GF-D8 (cell line): ENCODE results near the gene SGF29.
"Not testable (repeated sequence)": the region's sequence is repeated elsewhere in the genome, so short reads cannot be mapped to it uniquely, and the experiment has no call there.

Source experiments
- DNase-seq: peaks from one replicate; lab custom pipeline; 2025; lab: John Stamatoyannopoulos, UW

SGF29 gene

DNA sequence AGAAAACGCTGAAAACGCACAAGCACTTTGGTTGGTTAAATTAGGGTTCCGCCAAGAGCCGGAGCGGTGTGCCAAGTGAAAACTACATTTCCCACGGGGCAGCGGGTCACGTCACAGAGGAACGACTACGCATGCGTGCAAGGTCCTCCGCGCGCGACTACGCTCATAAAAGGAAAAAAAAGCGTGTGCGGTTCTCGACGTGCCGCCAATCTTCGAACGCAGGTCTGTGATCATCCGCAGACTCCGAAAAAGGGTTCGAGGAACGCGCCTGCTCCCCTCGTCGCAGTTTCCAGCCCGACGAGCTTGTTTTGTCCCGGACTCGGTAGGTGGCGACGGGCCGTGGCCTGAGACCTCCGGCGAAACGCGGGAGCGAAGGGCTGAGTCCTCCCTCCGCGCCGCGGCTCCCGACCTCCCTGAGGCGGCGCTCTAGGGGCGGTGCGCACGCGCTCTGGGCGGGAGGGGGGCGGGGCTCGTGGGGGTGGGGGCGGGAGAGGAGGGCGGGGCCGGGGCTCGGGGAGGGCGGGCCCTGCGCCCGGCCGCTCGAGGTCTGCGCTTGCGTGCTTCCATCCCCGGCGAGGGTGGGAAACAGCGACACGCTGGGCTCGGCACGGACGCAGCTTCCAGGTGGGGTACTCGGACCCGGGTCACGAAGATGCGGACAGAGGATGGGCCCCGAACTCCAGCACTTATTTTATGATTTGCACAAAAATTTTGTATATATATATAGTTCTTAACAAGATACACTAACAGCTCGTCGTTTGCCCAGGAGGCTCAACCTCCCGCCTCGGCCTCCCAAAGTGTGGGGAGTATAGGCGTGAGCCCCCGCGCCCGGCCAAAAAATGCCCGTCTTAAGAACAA is at the start of gene SGF29:
Gene SGF29 (plus strand): TSS at position 145 of the 858 bp plus-strand sequence. CDS start 27,150 bp downstream, outside the sequence.
- DNase-seq, result peak; percentile 74

GRCh38 chr16:28504707-28505404 is 48.9 kb upstream of the SGF29 start:
- DNase-seq, result no peak

GRCh38 chr16:28505489-28506137 is 48.1 kb upstream of the SGF29 start:
- DNase-seq, result no peak

GRCh38 chr16:28511031-28511430 is 42.7 kb upstream of the SGF29 start:
- no peak for DNase-seq

GRCh38 chr16:28511801-28512789 is 41.6 kb upstream of the SGF29 start:
- DNase-seq, result no peak

DNA sequence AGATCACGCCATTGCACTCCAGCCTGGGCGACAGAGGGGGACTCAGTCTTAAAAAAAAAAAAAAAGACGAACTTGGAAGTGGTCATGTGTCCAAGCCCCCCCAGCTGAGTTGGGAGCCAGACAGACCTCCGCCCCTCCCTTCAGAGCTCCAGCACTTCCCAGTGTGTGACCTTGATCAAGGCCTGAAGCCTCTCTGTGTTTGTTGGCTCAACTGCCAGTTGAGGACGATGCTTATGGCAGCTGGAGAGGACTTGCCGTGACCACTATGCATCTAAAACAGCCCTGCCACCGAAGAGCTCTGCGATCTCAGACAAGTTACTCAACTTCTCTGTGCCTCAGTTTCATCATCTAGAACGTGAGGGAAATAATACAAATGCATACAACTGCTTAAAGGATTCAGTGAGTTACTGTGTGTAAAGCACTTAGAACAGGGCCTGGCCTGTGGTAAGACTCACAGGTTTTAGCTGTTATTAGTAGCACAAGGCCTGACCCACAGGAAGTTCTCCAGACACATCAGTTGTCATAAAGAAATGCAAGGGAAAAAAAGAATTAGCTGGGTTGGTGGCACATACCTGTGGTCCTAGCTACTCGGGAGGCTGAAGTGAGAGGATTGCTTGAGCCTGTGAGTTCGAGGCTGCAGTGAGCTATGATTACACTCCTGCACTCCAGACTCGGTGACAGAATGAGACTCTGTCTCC is 40.1 kb upstream of the SGF29 start:
- no peak for DNase-seq

GRCh38 chr16:28514246-28514645 is 39.5 kb upstream of the SGF29 start:
- DNase-seq, result no peak

DNA sequence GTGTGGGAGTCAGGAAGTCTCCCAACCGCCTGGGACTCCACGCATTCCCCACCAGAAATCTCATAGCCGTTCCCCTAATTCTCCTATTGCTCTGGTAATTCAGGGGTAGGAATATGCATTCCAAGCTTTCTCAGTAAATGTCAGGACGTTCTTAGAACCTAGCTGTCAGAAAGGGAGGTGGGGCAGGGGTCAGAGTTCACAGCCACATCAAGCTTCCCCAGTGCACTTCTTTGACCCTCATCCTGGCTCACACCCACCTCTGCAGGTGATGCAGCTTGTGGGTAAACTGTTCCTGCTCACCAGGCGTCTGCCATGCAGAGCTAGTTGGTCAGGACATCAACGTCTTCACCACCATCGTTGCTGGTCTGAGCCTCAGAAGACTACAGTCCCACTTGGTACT is 33.0 kb upstream of the SGF29 start:
- DNase-seq, result no peak

DNA sequence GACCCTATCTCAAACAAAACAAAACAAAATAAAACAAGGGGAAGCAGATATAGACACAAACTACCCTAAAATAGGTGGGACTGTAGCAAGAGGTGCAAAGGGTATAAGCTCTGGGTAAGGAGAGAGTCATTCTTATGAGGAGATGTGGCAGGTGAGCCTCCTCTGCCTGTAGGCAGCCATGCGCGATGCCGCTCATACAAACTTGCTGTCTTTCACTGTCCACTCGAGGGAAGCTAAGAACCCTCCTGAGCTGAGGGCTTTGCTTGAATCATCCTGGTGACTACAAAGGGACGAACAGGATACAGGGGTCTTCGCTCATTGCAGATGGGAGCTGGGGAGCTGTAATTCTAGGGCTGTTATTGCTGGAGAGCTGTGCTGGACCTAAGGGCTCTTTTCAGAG is 32.3 kb upstream of the SGF29 start:
- DNase-seq, result no peak

DNA sequence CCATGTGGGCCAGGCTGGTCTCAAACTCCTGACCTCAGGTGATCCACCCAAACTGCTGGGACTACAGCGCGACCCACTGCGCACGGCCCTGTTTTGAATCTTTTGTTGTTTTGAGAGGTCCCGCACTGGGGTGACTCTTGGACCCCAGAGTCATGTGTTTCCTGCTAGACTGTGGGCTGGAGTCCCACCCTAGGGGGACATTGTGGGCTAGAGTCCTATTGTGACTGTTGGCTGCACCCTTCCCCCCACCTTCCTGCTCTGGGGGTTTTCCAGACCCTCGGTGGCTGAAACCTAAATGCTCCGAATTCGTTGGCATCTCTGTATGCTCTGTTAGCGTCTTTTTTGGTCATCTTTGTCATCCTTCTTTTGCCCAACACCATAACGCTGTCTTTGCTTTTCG is 30.9 kb upstream of the SGF29 start:
- no peak for DNase-seq

- DNase-seq, result no peak
Measured at GRCh38 chr16:28524681-28525171, 29.0 kb upstream of the SGF29 start.

DNA sequence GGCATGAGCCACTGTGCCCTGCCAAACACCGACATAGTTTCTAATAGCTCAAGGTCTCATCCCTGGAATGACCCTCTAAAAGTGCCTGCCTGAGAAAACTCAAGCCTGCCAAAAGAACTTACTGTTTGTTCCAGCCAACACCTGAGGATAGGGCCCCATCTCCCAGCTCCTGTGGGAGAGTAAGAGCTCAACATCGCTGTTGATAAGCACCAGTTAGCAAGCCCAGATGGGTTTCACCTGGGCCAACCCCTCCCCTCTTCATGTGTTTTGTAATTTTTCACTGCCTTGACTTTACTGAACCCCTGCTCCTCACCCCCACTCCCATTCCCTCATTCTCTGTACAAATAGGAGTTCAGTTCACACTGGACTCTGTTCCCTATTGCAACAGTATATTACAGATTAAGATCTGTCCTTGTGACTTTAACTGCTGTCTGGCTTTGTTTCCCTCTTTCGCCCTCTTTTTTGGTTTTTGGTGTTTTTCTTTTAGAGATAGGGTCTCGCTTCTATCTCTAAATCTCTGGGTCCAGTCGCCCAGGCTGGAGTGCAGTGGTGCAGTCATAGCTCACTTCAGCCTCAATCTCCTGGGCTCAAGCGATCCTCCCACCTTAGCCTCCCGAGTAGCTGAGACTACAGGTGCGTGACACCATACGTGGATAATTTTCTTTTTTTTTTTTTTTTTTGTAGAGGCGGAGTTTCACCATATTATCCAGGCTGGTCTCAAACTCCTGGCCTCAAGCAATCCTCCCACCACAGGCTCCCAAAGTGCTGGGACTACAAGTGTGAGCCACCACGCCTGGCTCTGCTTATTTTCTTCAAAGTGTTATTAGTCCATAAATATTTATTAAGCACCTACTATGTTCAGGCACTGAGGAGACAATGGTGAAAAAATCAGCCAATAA is 27.3 kb upstream of the SGF29 start:
- no peak for DNase-seq

GRCh38 chr16:28527100-28527785 is 26.5 kb upstream of the SGF29 start:
- DNase-seq, result not testable (repeated sequence)

DNA sequence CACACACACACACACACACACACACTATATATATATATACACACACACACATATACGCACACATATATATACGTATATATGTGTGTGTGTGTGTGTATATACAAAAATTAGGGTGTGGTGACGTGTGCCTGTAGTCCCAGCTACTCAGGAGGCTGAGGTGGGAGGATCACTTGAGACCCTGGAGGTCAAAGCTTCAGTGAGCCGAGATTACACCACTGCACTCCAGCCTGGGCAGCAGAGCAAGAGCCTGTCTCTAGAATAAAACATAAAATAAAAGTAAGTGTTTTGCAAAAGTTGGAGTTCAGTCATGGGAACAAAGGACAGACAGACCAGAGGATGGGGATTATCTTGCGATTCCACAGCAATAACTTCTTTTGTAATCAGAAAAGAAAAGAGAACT is 25.7 kb upstream of the SGF29 start:
- no peak for DNase-seq

DNA sequence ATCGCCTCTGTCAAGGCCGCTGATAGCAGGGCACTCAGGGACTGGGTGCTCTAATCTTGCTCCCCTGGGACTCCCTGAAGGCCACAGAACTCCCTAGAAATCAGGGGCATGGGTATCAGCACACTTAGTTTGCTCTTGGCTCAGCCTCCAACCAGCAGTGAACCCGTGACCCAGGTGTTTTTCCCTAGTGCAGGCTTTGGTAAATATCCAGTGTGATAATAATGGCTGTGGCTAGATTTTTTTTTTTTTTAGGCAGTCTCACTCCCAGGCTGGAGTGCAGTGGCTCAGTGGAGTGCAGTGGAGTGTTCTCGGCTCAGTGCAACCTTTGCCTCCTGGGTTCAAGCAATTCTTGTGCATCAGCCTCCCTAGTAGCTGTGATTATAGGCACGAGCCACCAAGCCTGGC is 25.3 kb upstream of the SGF29 start:
- no peak for DNase-seq

- DNase-seq, result no peak
Measured at GRCh38 chr16:28529124-28529523, 24.6 kb upstream of the SGF29 start.

- no peak for DNase-seq
Measured at GRCh38 chr16:28531777-28532744, 21.7 kb upstream of the SGF29 start.
